ENCODE measurements around the gene MACROD2. TPM values are rescaled to one million over a fixed set of nuclear protein-coding genes. Genes with fewer than 3 reads are reported as not detected.

The MACROD2 gene
- total and polyA plus RNA-seq, 2 of the 4 experiments (the other 2 are of a cell fraction), result not detected

- Histone ChIP-seq H3K4ac (ENCODE audit: low read depth, low read length) (no peak overlapping the region), H3K18ac (ENCODE audit: low read depth, low read length) (no peak overlapping the region), H3K14ac (replicated peaks; ENCODE audit: low read depth, low read length) (no peak overlapping the region), H3K27ac (ENCODE audit: insufficient read depth, low read length) (no peak overlapping the region), H3K4me3 (ENCODE audit: insufficient read depth, low read depth, low read length) (no peak overlapping the region), H3K23ac (ENCODE audit: low read depth, low read length) (no peak overlapping the region), H4K5ac (ENCODE audit: low read depth, low read length) (no peak overlapping the region), H2AFZ (replicated peaks; ENCODE audit: low read length, poor library complexity) (no peak overlapping the region), H3K27me3 (ENCODE audit: control insufficient read depth, insufficient read depth, low read length) (no peaks in the 10 kb centered on the region), H4K91ac (ENCODE audit: insufficient read depth, low read depth, low read length) (no peak overlapping the region), H3K4me1 (ENCODE audit: control insufficient read depth, insufficient read depth, low read length) (no peaks in the 10 kb centered on the region), H2AK5ac (ENCODE audit: low read depth, low read length) (no peak overlapping the region), H2BK20ac (ENCODE audit: low read depth, low read length) (no peak overlapping the region), H3K56ac (ENCODE audit: extremely low read depth, insufficient read depth, low read length) (no peak overlapping the region), H4K8ac (ENCODE audit: low read depth in 2 of 2, low read length in 2 of 2) (no peak overlapping the region), H3K36me3 (ENCODE audit: control insufficient read depth, insufficient read depth, low read length) (no peaks in the 10 kb centered on the region), H2BK120ac (ENCODE audit: low read depth, low read length) (no peak overlapping the region), H3K9ac (ENCODE audit: low read depth, low read length) (no peak overlapping the region), H4K20me1 (ENCODE audit: insufficient read depth, low read length) (no peaks in the 10 kb centered on the region), H2AK9ac (replicated peaks; ENCODE audit: low read depth, low read length, poor library complexity) (no peak overlapping the region), H3K79me1 (ENCODE audit: low read depth in 1 of 2, low read length in 2 of 2) (no peaks in the 10 kb centered on the region), H2BK15ac (ENCODE audit: low read depth, low read length) (no peak overlapping the region), H3K9me1 (ENCODE audit: insufficient read depth, low read length) (no peaks in the 10 kb centered on the region), H3K4me2 (ENCODE audit: low read depth, low read length) (no peak overlapping the region), H3K9me3 (ENCODE audit: control insufficient read depth, insufficient read depth, low read length) (no peaks in the 10 kb centered on the region), H2BK5ac (ENCODE audit: low read depth, low read length, poor library complexity, severe bottlenecking) (no peak overlapping the region)
- dilution Hi-C loops (cut with HindIII; ENCODE audit: low sequenced_read_pairs, unreplicated experiment) (no loop called here), intact Hi-C loops (cut with micrococcal nuclease) (no loop called here), in situ Hi-C loops (cut with MboI; ENCODE audit: low sequenced_read_pairs) (no loop called here)
- ChIA-PET POLR2A (ENCODE audit: unreplicated experiment) (no interaction called here), CTCF (no interaction called here)
- no peak for TF ChIP-seq MAFK (IDR thresholded peaks at IDR 0.05; ENCODE audit: low read depth, low read length)
- TF ChIP-seq RAD21 (IDR thresholded peaks at IDR 0.05; ENCODE audit: low read length), result no peak
- TF ChIP-seq MXI1 (IDR thresholded peaks at IDR 0.05; ENCODE audit: borderline replicate concordance, low read depth, low read length), result no peak
- no peak for TF ChIP-seq NFE2L2 (IDR thresholded peaks at IDR 0.05; ENCODE audit: low read depth, low read length)
- no peak for TF ChIP-seq FOS (IDR thresholded peaks at IDR 0.05; ENCODE audit: low read depth, low read length)
- TF ChIP-seq SMC3 (IDR thresholded peaks at IDR 0.05; ENCODE audit: low read depth, low read length), result no peak
- no peak for TF ChIP-seq USF2 (IDR thresholded peaks at IDR 0.05; ENCODE audit: low read depth, low read length)
- no peak for TF ChIP-seq MAZ (IDR thresholded peaks at IDR 0.05; ENCODE audit: borderline replicate concordance, low read depth, low read length)
- no peak for TF ChIP-seq CTCF (conservative IDR thresholded peaks at IDR 0.05; ENCODE audit: low read depth, low read length)
- TF ChIP-seq ELK1 (IDR thresholded peaks at IDR 0.05; ENCODE audit: borderline replicate concordance, low read depth, low read length), result no peak
- no peak for TF ChIP-seq POLR2A (IDR thresholded peaks at IDR 0.05; ENCODE audit: low read depth, low read length)
- no peak for TF ChIP-seq RCOR1 (IDR thresholded peaks at IDR 0.05; ENCODE audit: insufficient replicate concordance, low read length)
- TF ChIP-seq RFX5 (IDR thresholded peaks at IDR 0.05; ENCODE audit: low read depth, low read length), result no peak
- TF ChIP-seq CHD1 (IDR thresholded peaks at IDR 0.05; ENCODE audit: low read depth, low read length), result no peak
- TF ChIP-seq BHLHE40 (IDR thresholded peaks at IDR 0.05; ENCODE audit: low read depth, low read length), result no peak
- no peak for TF ChIP-seq CEBPB (IDR thresholded peaks at IDR 0.05; ENCODE audit: low read depth, low read length)
- BruUV-seq (replicated peaks), result no TSS peak
- ATAC-seq (ENCODE audit: low read depth) (no peak), DNase-seq (no peak)
Measured at GRCh38 chr20:14741616-14742015, 746.3 kb downstream of the MACROD2 start.

Data from IMR-90 (cell line).